GM11168 (cell line): ENCODE data around the gene CCDC152.
"Not testable (repeated sequence)": the region's sequence is repeated elsewhere in the genome, so short reads cannot be mapped to it uniquely, and the experiment has no call there.

Experiments
- in situ Hi-C: fragments of 300-500 bp; cut with MboI; formaldehyde crosslinking; loops from one replicate; pipeline ENCODE4 v1.12.0; 2022; ENCODE audit warnings: low sequenced_read_pairs; ENCODE audit not compliant: unreplicated experiment

CCDC152 gene

DNA sequence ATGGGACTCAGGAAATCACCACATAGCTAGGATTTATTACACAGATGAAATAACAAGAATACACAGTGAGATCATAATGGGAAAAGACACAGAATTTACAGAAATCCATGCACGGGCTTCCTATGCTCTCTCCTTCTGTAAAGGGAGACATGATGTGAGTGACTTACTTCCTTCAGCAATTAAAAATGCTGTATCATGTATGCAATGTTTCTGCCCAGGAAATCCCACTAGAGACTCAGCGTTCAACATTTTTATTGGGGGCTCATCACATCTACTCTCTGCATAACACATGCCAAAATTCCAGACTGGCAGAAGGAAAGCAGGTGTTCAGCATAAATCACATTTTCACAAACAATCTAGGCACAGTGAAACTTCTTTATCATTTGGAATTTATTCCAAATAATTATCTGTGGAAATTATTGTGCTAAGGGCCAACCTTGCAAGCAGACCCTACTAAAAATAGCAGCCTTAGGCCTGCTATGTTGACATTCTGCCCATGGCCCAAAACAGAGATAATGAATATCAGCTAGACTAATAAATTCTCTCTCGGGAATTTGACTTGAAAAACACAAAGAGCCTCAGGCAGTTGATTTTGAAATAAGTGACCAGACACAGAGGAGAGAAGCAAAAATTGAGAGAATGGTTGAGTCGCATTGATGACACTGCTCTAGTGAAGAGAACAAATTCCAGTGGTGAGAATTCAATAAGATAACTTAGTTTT lies 86.5 kb downstream of the CCDC152 start:
- in situ Hi-C loops: no loop called here

GRCh38 chr5:42843675-42844292 lies 87.2 kb downstream of the CCDC152 start:
- in situ Hi-C loops: no loop called here

- in situ Hi-C loops: not testable (repeated sequence)
These were observed 87.8 kb downstream of the CCDC152 start for GRCh38 chr5:42844408-42844807.

DNA sequence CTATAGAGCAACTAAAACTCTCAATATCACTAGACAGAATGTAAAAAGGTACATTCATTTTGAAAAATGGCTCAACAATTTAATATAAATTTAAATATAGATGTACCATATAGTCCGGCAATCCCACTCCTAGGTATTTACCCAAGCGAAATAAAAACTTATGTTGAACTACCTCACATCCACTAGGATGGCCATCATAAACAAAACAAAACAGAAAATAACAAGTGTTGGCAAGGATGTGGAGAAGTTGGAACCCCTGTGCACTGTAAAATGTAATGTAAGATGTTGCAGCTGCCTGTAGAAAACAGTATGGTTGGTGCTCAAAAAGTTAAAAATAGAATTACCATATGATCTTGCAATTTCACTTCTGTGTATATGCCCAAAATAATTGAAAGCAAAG lies 91.9 kb downstream of the CCDC152 start:
- in situ Hi-C loops: no loop called here

- in situ Hi-C loops: no loop called here
These were observed 94.9 kb downstream of the CCDC152 start for GRCh38 chr5:42851481-42851880.
